ELF-1 (cell line): ENCODE results near the gene TMPRSS9.
"Not testable (repeated sequence)": the region's sequence is repeated elsewhere in the genome, so short reads cannot be mapped to it uniquely, and the experiment has no call there.

Experiments
- DNase-seq: peaks from one replicate; pipeline ENCODE4 v3.0.0-alpha.2; 2016; ENCODE audit warnings: low read depth, low spot score

The TMPRSS9 gene

DNA sequence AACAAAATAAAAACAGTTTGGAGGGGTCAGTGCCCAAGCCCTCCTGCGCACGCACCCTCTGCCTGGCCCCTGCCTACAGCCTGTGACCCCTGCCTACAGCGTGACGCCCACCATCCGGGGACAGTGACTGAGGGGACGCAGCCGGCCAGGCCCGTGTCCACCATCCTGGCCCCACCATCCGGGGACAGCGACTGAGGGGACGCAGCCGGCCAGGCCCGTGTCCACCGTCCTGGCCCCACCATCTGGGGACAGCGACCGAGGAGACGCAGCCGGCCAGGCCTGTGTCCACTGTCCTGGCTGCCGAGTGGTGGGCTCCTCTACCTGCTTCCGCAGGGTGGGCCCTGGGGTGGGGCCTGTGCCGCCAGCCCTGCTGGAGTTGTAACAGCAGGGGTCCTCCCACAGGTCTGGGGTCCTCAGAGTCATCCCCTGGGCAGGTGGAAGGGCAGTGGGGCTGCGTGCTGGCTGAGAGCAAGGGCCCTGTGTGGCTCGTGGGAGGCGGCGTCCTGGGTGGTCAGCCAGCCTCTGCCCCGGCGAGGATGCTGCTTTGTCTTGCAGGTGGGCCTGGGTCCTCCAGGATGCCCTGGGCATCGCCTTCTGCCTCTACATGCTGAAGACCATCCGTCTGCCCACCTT, 17.3 kb upstream of the TMPRSS9 start:
- no peak for DNase-seq

DNA sequence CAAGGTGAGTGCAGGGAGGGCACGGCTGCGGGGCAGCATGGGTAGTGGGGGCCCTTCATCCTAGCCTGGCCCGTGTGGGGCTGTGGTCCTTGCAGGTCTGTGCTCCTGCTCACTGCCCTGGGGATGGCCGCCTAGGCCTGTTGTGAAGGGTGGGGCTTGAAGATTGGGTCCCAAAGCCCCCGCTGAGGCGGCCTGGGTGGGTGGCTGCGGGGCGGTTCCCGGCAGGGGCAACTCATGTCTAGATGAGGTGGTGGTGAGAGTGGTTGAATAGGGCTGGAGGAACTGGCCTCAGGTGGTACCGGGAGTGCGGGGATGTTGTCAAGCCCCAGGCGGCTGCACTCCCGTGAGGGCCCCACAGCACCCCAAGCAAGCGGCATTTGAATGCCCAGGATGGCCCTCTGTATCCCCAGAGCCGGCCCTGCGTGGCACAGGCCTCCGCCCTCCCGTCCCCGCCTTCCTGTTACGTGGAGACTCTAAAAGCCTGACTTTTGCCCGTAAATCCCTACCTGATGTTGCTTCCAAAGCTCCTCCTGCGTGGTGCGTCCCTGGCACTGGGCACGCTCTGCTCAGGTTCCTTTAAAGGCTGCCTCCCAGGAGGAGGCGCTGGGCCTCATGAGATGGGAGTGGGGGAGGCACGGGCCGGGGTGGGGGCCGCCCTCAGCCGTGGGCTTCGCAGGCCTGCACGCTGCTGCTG, 16.6 kb upstream of the TMPRSS9 start:
- no peak for DNase-seq

- no peak for DNase-seq
These were observed 15.6 kb upstream of the TMPRSS9 start for GRCh38 chr19:2344381-2344870.

- DNase-seq: no peak
These were observed 15.0 kb upstream of the TMPRSS9 start for GRCh38 chr19:2345076-2345475.

DNA sequence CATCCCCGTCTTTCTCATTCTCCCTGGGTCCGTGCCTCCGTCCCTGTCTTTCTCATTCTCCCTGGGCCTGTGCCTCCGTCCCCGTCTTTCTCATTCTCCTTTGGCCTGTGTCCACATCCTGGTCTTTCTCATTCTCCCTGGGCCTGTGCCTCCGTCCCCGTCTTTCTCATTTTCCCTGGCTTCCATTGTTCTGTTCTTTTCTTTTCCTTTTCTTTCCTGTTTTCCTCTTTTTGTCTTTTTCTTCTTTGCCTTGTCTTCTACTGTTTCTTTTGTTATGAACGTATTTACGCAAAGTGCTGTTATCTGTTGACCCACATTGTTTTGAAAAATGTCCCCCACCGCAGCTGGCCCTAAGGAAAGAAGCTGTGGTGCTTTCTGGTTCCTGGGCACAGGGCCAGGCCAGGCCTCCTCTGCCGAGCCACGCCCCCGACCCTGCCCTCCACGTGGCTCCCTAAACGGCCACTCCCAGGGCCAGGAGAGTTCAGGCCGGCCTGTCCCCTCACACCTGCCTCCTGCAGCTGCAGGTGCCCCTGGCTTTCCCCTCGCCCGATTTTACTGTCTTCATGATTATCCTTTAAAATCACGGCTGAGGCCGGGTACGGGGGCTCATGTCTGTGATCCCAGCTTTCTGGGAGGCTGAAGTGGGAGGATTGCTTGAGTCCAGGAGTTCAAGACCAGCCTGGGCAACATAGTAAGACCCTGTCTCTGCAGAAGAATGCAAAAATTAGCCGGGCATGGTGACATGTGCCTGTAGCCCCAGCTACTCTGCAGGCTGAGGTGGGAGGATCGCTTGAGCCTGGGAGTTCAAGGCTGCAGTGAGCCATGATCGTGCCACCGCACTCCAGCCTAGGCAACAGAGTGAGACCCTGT, 14.0 kb upstream of the TMPRSS9 start:
- DNase-seq: no peak

DNA sequence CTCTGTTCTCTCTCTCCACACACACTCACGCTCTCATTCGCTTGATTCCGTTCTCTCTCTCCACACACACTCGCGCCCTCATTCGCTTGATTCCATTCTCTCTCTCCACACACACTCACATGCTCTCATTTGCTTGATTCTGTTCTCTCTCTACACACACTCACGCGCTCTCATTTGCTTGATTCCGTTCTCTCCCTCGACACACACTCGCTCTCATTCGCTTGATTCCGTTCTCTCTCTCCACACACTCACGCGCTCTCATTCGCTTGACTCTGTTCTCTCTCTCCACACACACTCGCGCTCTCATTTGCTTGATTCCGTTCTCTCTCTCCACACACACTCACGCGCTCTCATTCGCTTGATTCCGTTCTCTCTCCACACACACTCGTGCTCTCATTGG, 10.2 kb upstream of the TMPRSS9 start:
- DNase-seq: not testable (repeated sequence)

- DNase-seq: no peak
These were observed 9.4 kb upstream of the TMPRSS9 start for GRCh38 chr19:2350656-2351055.

DNA sequence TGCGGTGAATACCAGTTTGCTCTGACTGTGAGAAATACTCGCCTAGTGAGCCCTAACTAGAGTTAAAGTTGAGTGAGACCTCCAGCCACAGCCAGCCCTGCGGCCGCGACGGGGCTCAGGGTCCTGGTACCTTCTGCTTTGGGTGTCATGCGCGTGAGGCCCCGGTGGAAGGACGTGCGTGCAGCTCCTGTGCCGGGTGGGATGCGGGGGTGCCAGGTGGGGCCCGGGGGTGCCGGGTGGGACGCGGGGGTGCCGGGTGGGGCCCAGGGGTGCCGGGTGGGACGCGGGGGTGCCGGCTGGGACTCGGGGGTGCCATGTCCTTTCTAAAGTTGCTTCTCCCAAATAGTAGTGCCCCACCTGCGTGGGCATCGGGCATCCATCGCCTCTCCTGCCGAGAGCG, 8.5 kb upstream of the TMPRSS9 start:
- no peak for DNase-seq

GRCh38 chr19:2352121-2352520, 7.9 kb upstream of the TMPRSS9 start:
- DNase-seq: no peak

GRCh38 chr19:2353159-2353886, 6.7 kb upstream of the TMPRSS9 start:
- no peak for DNase-seq

DNA sequence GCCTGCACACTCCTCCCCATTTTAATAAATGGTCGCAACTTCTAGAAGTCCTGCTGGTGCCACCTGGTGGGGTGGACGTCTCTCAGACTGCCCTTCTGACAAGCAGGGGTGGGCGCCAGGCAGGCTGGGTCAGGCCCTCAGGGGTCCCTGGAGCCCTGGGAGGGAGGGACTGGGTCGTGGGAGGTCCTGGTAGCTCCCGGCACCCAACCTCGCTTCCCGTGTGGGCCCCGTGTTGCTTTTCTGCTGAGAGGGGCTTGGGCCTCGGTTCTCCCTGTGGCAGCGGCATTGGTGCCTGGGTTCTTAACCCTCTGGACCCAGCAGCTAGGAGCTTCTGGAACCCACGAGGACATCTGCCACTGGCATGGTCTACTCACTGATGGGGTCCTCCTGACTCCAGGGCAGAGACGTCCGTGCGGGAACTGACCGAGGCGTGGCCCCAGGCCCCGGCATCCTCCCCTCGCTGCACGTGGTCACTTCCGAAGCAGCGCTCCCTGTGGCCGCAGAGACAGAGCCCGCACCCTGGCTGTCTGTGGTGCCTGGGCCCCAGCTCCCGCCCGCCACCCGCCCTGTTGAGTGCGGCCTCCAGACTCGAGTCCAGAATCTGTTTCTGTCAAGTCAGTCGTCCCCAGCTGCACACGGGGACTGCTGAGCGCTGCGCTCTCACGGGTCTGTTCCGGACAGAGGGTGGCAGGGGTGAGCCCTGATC, 6.0 kb upstream of the TMPRSS9 start:
- no peak for DNase-seq

DNA sequence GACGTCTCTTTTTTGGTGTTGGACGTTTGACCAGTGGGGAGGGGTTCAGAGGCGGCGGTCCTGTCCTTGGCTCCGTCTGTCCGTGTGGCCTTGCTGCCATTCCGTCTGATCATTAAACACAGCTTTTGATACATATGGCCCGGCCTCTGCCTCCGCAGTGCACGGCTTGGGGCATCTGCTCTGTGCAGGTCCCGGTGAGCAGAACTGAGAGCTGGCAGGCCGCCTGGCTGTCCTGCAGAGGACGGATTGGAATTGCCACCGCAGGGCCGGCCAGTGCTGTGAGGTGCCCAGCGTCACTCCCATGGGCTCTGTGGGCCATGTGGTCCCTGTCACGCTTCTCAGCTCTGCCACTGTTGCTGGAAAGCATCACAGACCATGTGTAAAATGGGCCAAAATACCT, 5.4 kb upstream of the TMPRSS9 start:
- no peak for DNase-seq

DNA sequence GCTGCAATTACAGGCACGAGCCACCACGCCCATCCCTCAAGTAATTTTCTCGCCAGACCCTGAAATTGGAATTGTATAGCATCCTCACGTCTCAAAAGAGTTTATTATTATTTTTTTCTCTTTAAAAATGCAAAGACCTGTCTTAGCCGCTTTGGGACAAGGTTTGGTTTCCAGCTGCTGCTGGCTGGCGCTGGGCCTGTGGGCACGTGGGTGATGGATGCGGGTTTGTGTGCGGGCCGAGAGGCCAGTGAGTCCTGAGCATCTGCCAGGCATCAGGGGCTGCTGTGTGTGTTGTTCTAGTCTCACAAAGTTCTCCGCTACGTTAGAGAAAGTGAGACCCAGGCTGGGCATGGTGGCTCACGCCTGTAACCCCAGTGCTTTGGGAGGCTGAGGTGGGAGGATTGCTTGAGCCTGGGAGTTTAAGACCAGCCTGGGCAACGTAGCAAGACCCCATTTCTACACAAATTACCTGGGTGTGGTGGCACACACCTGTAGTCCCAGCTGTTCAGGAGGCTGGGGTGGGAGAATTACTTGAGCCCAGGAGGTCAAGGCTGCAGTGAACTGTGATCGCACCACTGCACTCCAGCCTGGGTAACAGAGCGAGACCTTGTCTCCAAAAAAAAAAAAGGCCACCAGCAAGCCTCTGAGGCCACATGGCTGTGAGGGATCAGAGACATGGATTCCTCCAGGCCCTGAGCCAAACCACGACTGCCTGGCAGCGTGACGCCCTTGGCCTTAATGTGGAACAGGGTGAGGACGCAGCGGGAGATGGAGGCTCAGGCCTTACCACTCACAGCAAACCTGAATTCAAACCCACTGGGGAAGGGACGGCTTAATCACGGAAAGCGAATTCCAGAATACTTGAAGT, 4.7 kb upstream of the TMPRSS9 start:
- DNase-seq: no peak

GRCh38 chr19:2356036-2356646, 3.9 kb upstream of the TMPRSS9 start:
- DNase-seq: no peak

DNA sequence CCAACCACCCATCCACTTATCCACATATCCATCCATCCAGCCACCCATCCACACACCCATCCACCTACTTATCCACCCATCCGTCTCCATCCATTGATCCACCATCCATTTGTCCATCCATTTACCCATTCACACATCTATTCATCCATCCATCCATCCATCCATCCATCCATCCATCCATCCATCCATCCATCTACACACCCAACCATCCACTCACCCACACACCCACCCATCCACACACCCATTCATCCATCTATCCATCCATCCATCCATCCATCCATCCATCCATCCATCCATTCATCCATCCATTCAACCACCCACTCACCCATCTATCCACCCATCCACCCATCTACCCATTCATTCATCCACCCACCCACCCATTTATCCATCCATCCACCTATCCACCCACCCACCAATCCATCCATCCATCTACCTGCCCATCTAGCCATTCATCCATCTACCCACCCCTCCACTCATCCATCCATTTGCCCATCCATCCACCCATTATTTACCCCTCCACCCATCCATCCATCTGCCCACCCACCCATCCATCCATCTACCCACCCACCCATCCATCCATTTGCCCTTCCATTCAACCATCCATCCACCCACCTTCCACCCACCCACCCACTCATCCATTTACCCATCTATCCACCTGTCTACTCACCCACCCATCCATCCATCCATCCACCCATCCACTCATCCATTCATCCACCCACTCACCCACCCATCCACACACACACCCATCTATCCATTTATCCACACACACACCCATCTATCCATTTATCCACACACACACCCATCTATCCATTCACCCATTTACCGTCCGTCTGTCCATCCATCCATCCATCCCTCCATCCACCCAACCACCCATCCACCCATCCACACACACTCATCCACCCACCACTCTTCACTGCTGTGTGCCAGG, 2.5 kb upstream of the TMPRSS9 start:
- DNase-seq: no peak

DNA sequence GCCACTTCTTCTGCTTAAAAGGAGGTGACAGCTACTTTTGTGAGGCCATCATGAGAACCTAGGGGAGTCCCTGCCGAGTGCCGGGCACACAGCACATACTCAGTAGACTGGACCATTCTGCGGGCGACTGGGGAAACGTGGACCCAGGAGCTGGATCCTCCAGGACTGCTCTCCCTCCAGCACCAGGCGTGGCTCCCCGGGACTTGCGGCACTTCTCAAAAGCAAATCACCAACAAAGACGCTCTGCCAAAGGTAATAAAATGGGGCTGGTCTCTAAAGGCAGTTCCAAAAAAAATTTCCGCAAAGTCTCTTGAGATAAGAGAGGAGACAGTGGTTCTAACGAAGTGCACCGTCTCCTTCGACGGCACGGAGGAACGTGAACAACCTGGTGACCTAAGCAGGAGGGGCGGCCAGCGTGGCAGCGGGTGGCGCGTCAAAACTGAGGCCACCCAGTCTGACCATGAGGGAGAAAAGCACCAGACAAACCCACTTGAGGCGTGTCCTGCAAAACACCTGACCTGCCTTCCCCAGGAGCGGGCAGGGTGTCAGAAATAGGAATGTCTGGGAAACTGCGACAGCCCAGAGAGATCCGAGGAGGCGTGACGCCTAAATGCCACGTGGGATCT, 1.4 kb upstream of the TMPRSS9 start:
- no peak for DNase-seq

DNA sequence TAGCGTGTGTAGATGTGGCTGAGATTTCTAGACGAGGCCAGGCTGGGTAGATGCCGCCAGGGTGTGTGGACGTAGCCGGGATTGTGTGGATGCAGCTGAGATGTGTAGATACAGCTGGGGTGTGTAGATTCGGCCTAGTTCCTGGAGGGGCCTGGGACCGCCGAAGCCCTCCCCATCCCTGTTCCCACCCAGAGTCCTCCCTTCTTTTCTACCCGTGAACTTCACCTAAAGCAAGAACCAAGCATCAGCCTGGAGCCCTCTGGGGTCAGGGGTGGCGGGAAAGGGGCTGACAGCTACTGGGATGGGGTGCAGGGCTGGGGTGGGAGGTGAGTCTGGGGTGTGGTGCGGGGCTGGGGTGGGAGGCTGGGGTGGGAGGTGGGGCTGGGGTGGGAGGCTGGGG, 768 bp downstream of the TMPRSS9 start:
- DNase-seq: no peak
